NK-92 (cell line): ENCODE data around the gene PIGB.
"Not testable (repeated sequence)": the region's sequence is repeated elsewhere in the genome, so short reads cannot be mapped to it uniquely, and the experiment has no call there.

Experiments used
- DNase-seq: peaks from one replicate; lab custom pipeline; 2025; ENCODE audit not compliant: unreplicated experiment; lab: John Stamatoyannopoulos, UW

Gene PIGB

DNA sequence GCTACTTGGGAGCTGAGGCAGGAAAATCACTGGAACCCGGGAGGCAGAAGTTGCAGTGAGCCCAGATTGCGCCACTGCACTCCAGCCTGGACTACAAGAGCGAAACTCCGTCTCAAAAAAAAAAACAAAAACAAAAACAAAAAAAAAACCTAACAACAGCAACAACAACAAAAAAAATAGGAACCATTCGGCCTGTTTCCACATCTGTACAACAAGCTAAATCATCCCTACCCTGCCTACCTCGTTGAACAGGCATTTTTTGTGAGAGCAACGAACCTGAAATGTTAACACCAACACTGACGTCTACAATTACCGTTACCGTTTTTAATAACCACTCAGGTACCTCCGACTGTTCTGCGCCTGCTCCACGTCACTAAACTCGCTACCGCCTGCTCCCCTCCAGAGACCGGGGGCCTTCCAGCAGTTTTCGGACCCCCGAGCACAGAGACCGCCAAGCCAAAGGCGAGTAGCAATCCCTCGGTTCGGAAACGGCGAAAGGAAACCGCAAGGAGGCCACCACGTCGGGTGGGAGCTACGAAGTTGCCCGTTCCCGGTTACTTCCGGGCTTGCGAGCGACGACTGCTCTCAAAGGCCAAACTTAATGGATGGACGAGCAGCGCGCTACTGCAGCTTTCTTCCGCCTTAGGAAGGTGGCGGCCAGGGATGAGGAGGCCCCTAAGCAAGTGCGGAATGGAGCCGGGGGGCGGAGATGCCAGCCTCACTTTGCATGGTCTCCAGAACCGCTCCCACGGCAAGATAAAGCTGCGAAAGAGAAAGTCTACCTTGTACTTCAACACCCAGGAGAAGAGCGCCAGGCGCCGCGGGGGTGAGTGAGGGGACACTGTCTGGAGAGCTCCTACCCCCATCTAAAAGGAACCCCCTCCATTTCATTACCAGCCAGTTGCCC is at the start of gene PIGB, which contains the start of gene PIGBOS1:
Gene PIGB (plus strand): TSS at position 635 of the 907 bp plus-strand sequence. CDS start 29 bp downstream, at position 664.
Gene PIGBOS1 (minus strand): TSS at position 536 of the 907 bp plus-strand sequence. CDS start 1,331 bp downstream, outside the sequence.
- DNase-seq: no peak

DNA sequence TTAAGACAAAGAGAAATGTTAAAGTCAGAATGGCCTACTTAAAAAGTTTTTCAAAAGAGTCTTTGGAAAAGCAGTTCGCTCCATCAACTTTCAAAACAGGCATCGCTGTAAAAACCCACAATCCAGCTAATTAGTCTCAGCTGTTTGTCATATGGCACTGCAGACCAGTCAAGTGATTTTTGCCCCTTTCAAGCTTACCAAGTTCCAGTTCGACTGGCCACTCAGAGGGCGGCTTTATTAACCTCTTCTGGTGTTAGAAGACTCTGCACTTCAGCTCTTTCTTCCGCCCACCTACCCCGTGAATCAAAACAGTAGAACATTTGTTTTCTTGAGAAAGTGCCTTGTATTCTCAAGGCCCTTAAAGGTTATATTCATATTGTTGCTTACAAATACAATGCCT is 48.7 kb upstream of the PIGB start:
- DNase-seq: no peak

DNA sequence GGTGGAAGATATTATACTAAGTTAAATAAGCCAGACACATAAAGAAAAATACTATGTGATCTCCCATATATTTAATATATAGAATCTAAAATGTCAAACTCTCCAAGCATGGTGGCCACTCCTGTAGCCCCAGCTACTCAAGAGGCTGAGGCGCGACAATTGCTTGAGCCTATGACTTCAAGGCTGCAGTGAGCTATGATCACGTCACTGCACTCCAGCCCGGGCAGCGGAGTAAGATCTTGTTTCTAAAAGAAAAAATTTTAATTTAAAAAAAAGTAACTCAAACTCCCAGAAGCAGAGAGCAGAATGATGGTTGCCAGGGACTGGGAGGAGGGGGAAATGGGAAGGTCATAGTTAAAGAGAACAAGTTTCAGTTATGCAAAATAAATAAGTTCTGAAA is 42.7 kb upstream of the PIGB start:
- DNase-seq: no peak

DNA sequence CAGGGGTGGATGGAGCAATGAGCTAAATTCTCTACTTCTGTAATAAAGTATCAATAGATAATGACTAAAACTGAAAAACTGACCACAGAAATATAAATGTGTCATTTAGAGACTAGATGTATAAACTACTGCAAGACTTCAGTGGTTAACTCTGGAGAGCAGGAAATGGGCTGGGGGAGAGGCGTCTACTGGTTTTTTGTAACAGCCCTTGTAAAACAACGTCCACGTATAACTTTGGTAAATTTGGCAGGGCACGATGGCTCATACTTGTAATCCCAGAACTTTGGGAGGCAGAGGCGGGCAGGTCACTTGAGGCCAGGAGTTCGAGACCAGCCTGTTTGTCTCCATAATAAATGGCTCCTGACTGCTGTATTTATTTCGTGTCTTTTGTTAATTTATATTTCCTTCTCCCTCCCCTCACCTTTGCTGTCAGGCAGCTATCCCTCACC is 41.9 kb upstream of the PIGB start:
- no peak for DNase-seq

DNA sequence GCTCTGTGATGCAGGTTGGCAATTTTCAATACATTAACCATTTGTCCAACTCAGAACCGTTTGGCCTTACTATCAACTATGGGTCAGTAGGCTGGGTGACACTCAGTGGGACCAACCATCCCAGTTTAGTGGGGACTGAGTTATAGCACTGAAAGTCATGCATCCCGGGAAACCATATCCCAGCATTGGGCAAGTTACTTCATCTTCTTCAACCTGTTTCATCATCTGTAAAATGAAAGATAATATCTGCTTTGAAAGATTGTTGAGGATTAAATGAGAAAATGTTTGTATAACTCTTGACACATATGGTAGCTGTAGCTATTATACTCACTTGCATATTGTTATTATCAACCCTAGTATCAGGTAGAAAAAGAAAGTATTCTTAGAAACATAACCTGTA is 41.3 kb upstream of the PIGB start:
- DNase-seq: no peak

DNA sequence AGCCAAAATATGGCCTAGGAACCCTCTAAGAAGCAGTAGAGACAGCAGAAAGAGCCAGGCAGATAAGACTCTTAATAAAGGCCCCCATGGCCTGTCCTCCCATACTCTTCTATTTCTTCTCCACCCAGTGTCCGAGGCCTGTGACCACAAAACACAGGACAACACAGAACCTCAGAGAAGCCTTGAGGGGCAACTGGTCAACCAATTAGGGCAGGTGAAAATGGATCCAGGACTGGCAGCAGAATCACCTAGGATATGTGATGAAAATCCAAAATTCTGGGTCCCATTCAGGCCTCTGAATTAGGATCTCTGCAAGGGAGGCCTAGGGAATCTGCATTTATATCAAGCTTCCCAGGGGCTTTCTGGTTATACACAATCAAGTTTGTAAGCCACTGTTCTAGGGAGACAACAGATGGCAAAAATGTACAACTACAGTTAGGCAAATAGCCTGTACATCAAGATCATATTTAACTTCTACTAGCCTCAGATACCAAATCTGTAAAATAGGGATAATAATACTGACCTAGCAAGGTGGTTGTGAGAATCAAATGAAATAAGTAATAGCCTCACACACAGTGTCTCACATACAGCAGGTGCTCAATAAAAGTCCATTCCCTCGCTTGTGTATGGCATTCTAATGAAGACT is 39.8 kb upstream of the PIGB start:
- DNase-seq: no peak

DNA sequence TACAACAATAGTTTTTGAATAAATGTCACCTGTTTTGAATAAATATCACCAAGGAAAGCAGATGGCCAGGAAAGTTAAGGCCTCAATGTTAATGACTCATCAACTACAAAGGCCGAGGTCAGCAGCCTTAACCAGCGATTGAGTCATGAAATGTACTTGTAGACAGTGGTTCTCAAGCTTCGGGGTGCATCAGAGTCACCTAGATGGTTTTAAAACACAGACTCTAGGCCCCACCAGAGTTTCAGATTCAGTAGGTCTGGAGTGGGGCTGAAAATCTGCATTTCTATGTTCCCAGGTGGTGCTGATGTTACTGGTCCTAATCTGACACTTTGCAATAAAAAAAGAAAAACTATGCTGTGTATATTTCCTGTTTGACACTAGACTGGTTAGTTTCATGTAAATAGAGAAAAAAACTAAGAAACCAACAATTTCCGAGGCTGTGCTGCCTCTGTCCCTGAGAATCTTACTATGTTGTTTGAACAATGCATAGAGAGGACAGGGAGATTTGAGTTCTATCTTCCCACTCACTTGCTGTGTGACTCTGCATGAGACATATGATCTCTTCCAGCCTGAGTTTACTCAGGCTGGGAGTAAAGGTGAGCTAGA is 39.2 kb upstream of the PIGB start:
- DNase-seq: no peak

DNA sequence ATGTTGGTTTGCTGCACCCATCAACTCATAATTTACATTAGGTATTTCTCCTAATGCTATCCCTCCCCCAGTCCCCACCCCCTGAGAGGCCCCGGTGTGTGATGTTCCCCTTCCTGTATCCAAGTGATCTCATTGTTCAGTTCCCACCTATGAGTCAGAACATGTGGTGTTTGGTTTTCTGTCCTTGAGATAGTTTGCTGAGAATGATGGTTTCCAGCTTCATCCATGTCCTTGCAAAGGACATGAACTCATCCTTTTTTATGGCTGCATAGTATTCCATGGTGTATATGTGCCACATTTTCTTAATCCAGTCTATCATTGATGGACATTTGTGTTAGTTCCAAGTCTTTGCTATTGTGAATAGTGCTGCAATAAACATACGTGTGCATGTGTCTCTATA is 38.4 kb upstream of the PIGB start:
- DNase-seq: not testable (repeated sequence)

DNA sequence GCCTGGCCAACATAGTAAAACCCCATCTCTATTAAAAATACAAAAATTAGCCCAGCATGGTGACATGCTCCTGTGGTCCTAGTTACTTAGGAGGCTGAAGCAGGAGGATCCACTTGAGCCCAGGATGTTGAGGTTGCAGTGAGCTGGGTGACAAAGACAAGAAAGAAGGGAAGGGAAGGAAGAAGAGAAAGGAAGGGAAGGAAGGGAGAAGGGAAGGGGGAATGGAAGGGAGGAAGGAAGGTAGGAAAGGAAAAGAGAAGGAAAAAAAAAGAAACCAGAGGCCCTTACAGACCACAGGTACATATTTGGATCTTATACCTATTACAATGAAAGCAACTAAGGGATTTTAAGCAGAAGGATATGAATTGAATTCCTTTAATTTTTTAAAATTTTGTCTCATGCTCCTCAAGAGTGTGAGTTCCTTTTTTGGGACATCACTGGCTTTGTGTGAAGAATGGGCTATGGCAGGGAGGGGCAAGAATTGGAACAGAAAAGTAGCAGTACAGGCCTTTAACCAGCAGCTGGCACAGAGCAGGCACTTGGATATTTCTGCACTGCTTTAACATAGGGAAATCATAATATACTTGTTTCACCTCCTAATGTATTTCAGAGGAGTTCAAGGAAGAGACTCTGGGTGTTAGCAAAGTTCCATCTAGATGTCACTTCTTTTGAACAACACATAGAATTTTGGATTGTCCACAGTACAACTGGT is 37.3 kb upstream of the PIGB start:
- no peak for DNase-seq

DNA sequence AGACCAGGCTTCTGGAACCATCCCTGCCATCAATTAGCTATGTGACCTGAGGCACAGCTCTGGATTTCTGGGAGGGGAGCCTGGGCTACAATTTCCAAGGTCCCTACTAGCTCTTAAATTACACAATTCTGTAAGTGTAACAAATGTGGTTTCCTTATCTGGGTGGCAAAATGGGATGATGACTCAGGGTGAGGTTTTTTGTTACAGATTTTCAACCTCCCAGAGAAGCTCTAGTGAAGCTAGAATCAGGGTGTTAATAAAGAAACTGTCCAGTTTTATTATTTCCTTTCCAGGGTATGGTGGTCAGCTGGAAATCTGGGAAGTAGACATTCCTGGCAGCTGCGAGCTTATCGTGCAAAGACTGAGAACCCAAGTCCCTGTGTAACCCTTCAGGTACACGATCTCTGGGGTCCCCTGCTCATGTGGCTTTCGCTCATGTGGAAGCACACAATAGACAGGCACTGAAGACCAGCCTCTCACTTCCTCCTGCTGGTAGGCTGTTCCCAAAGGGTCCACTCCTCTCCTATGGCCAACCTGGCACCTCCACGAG is 36.7 kb upstream of the PIGB start:
- no peak for DNase-seq

DNA sequence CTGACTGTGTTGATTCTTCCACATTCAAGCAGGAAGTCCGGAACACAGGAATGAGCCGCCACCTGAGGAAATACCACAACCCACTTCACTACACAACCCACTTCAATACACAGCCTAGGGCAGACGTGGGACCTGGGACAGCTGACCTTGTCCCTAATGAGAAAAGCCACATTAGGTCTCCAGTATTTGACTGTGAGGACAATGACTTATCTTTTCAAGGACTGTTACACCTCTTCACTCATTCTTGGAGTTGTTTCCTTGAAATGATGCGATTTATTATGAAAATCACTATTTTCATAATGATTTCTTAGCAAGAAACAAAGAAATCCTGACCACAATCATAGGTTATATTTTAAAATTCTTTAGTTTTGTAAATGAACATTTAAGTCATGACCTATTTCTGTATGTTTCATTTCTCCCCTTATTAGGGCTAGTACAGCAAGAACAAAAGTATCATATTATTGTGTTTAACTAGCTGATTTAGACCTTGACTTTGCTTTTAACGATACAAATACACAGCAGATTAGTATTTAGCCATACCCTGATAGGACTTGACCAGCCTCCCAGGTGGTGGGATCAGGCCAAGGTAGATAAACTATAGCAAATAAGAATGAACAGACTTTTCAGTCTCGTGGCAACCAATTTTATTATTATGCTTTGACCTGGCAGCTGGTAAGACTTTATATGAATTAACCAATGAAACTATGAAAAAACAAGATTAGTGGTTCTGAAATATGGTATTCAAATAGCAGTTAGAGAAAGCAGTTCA is 35.5 kb upstream of the PIGB start:
- DNase-seq: no peak

DNA sequence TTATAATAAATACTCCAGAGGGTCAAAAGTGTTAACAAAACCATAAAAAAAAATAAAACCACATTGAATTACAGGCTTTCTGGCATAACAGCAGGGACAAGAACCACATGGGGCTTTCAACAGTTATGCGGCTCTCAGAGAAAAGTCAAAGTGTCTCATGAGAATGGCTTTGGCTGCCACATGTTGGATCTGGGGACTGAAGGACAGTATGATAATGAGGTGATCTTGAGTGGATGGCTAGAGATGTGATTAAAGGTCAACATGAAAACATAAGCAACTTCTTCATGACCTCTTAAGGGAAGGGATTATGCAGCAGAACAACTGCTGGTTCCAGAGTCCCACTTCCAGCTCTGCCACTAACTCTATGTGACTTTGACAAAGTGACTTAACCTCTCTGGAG is 34.6 kb upstream of the PIGB start:
- DNase-seq: no peak

DNA sequence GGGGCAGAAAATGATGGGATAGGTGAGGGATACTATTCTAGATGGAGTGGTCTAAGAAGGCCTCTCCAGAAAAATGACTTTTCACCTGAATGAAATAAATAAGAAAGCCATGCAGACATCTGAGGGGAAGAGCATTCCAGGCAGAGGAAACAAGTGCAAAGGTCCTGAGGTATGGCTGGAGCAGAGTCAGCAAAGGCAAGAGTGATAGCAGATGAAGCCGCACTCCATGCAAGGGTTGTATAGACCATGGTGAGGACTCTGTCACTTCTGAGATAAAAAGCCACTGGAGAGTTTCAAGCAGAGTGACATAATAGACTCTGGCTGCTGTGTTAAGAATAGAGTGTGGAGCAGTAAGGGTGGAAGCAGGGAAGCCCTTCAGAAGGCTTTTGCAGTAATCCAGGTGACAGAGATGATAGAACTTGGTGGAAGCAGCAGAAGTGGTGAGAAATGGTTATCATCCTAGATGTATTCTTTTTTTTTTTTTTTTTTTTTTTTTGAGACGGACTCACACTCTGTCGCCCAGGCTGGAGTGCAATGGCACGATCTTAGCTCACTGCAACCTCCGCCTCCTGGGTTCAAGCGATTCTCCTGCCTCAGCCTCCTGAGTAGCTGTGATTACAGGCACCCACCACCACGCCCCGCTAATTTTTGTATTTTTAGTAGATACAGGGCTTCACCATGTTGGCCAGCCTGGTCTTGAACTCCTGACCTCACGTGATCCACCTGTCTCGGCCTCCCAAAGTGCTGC is 32.4 kb upstream of the PIGB start:
- not testable (repeated sequence) for DNase-seq

DNA sequence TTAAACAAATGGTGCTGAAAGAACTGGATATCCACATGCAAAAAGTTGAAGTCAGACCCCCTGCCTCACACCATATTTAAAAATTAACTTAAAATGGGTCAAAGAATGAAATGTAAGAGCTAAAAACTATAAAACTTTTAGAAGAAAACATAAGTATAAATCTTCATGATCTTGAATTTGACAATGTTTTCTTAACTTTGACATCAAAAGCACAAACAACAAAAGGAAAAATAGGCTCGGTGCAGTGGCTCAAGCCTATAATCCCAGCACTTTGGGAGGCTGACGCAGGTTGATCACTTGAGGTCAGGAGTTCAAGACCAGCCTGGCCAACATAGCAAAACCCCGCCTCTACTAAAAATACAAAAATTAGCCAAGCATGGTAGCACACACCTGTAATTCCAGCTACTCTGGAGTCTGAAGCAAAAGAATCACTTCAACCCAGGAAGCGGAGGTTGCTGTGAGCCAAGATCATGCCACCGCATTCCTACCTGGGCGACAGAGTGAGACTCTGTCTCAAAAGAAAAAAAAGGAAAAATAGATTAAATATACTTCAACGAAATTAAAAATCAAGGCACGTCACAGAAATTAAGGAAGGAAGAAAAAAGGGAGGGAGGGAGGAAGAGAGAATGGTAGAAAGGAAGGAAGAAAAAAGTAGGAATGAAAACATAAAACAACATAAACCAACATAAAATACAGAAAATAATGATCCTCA is 30.9 kb upstream of the PIGB start:
- DNase-seq: no peak

DNA sequence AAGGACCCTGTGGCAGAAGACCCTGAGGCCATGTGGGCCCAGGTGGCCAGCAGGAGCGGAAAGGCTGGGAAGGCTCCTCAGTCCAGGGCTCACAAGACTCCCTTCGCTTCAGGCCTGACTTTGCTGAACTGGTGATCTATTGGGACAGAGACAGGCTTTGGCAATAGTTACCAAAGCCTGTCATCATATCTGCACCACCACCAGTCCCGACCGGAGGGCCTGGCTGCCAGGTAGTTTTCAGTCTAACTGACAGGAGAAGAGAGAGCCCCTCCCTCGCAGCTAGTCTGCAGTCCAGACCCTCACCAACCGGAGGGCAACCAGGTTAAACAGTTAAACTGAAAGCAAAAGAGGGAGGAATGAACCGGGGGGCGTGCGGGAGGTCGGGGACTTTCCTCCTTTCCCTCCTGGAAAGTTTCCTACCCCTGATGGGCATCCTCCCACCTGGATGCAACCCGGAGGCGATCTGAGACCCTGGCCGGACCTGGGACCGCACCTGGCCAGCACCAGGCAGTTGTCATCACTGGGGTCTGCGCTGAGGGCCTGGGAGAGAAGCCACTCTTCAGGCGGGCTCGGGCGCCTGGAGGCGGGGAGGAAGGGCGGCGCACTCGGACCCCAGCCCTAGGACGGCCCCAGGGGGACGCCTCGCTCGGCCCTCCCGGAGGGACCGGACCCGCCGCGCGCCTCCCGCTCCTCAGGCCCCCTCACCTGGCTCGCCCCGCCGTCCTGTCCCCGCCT is 29.8 kb upstream of the PIGB start:
- no peak for DNase-seq

DNA sequence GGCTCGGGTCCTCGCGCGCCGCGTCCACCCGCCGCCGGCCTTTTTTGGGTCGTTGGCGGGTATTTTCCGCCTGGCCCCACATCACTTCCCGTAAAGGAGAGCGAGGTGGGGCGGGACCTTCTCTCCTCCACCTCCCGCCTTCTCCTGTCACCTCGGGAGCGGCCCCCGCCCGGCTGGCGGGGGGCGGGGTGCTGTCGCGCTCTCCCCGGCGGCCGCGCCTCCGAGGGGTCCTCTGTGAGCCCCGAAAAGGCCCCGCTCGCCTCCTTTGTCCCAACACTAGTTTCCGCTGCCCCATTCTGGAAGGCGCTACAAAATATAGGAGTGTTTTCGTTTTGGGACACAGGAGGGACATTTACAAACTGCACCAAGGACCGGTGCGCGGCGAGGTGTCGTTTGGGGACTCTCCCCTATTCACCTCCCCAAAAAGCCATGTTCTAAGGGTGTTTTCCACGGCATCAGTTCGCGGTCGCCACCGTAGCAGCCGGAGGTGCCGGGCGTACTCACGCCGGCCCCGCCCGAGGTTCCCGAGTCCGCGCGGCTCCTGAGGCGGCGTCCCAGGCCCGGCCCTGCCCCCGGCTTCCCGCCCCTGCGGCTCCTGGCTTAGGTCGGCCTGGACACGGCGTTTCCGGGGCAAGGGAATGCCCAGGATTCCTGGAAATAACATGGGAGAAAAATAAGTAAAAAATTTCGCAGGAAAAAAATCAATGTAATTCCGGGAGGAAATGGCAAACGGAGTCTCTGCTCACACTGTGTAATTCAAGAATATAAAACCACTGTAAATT is 29.1 kb upstream of the PIGB start, which contains the start of gene RAB27A:
Gene RAB27A (minus strand): TSS at position 68 of the 782 bp plus-strand sequence. CDS start 54,879 bp downstream, outside the sequence.
- DNase-seq: no peak

DNA sequence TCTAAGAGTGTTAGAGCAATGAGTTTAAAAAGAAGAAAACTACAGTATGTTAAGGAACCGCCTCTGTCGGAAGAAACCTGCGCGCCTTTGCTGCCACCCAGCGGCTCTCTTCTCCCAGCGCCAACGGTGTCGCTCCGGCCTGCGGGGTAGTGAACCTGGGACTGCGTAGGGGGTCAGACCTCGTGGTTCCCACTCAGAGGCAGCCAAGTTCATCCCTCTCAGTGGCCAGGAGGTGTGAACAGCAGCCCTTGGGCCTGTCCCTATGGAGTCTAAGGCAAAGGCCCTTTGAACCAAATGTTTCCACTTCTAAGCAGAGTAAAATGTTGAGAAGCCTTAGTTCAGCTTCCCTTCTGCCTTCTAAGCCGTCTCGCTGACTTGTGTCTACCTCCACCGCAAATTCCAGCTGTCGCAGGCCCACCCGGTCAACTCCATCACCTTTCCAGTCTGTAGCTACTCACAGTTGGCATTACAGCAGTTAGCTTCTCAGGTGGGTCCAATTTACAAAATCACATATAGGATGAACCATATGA is 28.4 kb upstream of the PIGB start:
- DNase-seq: no peak
